ENCODE results near the gene C11orf58. TPM values are rescaled to one million over a fixed set of nuclear protein-coding genes. Genes with fewer than 3 reads are reported as not detected.

C11orf58 gene
- 126 and 193 TPM in 2 replicates for total RNA-seq

DNA sequence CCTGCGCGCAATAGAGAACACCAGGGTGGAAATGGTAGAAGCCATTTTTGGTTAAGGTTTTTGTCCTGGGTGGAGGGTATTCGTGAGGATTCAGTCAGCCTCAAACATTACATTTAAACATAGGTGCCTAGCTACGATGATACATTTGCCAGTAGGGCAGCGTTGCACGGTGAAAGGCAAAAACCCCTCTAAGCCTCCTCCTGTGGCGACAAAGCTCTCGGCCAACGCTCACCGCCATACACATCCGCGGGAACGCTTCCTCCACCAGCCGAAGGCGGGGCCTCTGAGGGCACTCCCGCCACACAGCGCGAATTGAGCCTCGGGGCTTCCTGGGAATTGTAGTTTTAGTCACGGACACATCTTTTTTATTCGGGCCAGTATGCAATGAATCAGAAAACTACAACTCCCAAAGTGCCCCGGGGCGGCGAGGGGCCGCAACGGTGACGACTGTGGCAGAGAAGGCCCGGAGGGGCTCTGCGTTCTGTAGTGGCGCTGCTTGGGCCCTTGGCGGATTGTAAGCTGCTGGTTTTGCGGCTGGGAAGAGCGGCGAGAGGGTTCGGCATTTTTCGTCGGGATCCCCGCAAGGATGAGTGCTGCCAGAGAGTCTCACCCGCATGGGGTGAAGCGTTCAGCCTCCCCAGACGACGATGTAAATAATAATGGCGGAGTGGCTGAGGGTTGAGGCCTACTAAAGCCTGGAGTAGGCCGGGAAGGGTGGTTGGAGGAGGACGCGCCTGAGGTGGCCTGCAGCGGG, at the start of gene C11orf58:
C11orf58 (plus strand) TSS at position 455 of the 754 bp plus-strand sequence; CDS start at position 587, 132 bp downstream.

